ENCODE data around the gene ANTXR1. TPM values are rescaled to one million over a fixed set of nuclear protein-coding genes. Genes with fewer than 3 reads are reported as not detected.

ANTXR1 gene
- total and polyA plus RNA-seq, 2 donors from 2014 or later, result 7.0 to 42.6 TPM

- no peak for TF ChIP-seq CTCF (IDR thresholded peaks at IDR 0.05; ENCODE audit: borderline replicate concordance, extremely low read depth, insufficient read depth)
- H3K9me3 ChIP-seq (ENCODE audit: control insufficient read depth in 2 of 3, insufficient read depth in 1 of 3, low read length in 3 of 3), result no peaks in the 10 kb centered on the region
- H3K27me3 ChIP-seq (ENCODE audit: control insufficient read depth, insufficient read depth, low read length), result no peaks in the 10 kb centered on the region
- intact Hi-C loops (cut with DNase I), result no loop called here
- H3K4me1 ChIP-seq (ENCODE audit: control insufficient read depth in 2 of 3, insufficient read depth in 2 of 3, low read depth in 1 of 3, low read length in 3 of 3), result no peaks in the 10 kb centered on the region
- H3K4me3 ChIP-seq (ENCODE audit: low read length in 3 of 3), result no peak overlapping the region
- FAIRE-seq (no peak), DNase-seq (no peak)
- H3K9ac ChIP-seq (ENCODE audit: low read length in 3 of 3), result no peak overlapping the region
- no peaks in the 10 kb centered on the region for H3K36me3 ChIP-seq (ENCODE audit: control insufficient read depth in 2 of 3, insufficient read depth in 3 of 3, low read length in 3 of 3)
- H3K27ac ChIP-seq (ENCODE audit: low read depth in 2 of 2, low read length in 2 of 2), result no peak overlapping the region
Observed at GRCh38 chr2:69298862-69299261, 285.9 kb downstream of the ANTXR1 start.

Small RNAs within 50 kb of the gene (microRNA-seq; reads per million reads assigned to microRNA genes)
- not detected for gene MIR3126

Other genes starting within 250 kb of the ANTXR1 start
- not detected for gene BMP10, start 141.8 kb upstream of the ANTXR1 start, total RNA-seq
- gene BMP10, start 141.8 kb upstream of the ANTXR1 start, polyA plus RNA-seq (ENCODE audit: insufficient read depth, low read depth, low replicate concordance), result not detected
- not detected for gene GKN2, start 60.3 kb upstream of the ANTXR1 start, total RNA-seq
- not detected for gene GKN2, start 60.3 kb upstream of the ANTXR1 start, polyA plus RNA-seq (ENCODE audit: insufficient read depth, low read depth, low replicate concordance)
- not detected for gene GKN1, start 38.5 kb upstream of the ANTXR1 start, total RNA-seq
- not detected for gene GKN1, start 38.5 kb upstream of the ANTXR1 start, polyA plus RNA-seq (ENCODE audit: insufficient read depth, low read depth, low replicate concordance)